GM10248 (cell line): Measurements from ENCODE around the gene LCN12.

ENCODE experiments used
- CTCF ChIA-PET: fragments of 300-600 bp; sonication (Branson Sonifier 250); formaldehyde crosslinking; extraction: SDS; loops from one replicate; lab custom pipeline; 2021; ENCODE audit warnings: antibody characterized with exemption; lab: Yijun Ruan, JAX
- POLR2A ChIA-PET: fragments of 350-650 bp; sonication (Branson Sonifier 250); formaldehyde crosslinking; extraction: SDS; loops from one replicate; lab custom pipeline; 2020; ENCODE audit warnings: antibody characterized with exemption; lab: Yijun Ruan, JAX
- DNase-seq: peaks from one replicate; pipeline ENCODE4 v3.0.0; 2012; ENCODE audit errors: extremely low spot score
- CTCF ChIP-seq: IDR thresholded peaks from 2 replicates; pipeline ENCODE4 v1.5.1; 2012; ENCODE audit warnings: mild to moderate bottlenecking, low read depth; ENCODE audit errors: extremely low read depth, missing control alignments, control extremely low read depth

LCN12 gene

GRCh38 chr9:136910901-136911245 is 41.2 kb upstream of the LCN12 start:
- ChIA-PET CTCF (no interaction called here), POLR2A (no interaction called here)

GRCh38 chr9:136913701-136914438 is 38.2 kb upstream of the LCN12 start:
- CTCF ChIA-PET: interaction anchor here (1.0 to 1.3 kb wide), 2 partner anchors 10 to 18 kb away, joined by 3 read pairs; no protein-coding TSS in a partner anchor
- no peak for DNase-seq
- TF ChIP-seq CTCF: no peak
- POLR2A ChIA-PET: no interaction called here

More at GRCh38 chr9:136910901-136911245, 41.2 kb upstream of the LCN12 start:
- TF ChIP-seq CTCF: no peak
- DNase-seq: no peak

- CTCF ChIA-PET: no interaction called here
Measured at GRCh38 chr9:136915632-136916329, 36.3 kb upstream of the LCN12 start.

GRCh38 chr9:136916330-136917184 is 35.5 kb upstream of the LCN12 start:
- POLR2A ChIA-PET: no interaction called here
- CTCF ChIA-PET: no interaction called here

More at GRCh38 chr9:136915632-136916329, 36.3 kb upstream of the LCN12 start:
- POLR2A ChIA-PET: no interaction called here
- no peak for DNase-seq
- TF ChIP-seq CTCF: no peak

GRCh38 chr9:136917902-136918301 is 34.2 kb upstream of the LCN12 start:
- POLR2A ChIA-PET: no interaction called here
- DNase-seq: no peak
- CTCF ChIA-PET: interaction anchor here (1.1 kb wide), 1 partner anchor 9 kb away, joined by 4 read pairs; no protein-coding TSS in a partner anchor
- no peak for TF ChIP-seq CTCF

More at GRCh38 chr9:136916330-136917184, 35.5 kb upstream of the LCN12 start:
- DNase-seq: no peak
- no peak for TF ChIP-seq CTCF

- CTCF ChIA-PET: interaction anchor here (1.0 to 1.5 kb wide), 6 partner anchors 9 to 519 kb away, joined by 3 to 5 read pairs (median 3); no protein-coding TSS in a partner anchor
- no peak for TF ChIP-seq CTCF
- no peak for DNase-seq
- POLR2A ChIA-PET: no interaction called here
Measured at GRCh38 chr9:136920069-136920468, 32.0 kb upstream of the LCN12 start.
